Neural cell (in vitro differentiated cells): ENCODE measurements around the gene ARL6IP4. TPM values are rescaled to one million over a fixed set of nuclear protein-coding genes. Genes with fewer than 3 reads are reported as not detected.

Source experiments
- H2AFZ ChIP-seq: fragments of 200-600, 300-800 bp; sonication (generic), shearing (Covaris generic); 2 replicates; pipeline ENCODE4 v1.6.0; 2014; ENCODE audit warnings: low read depth, mild to moderate bottlenecking, antibody characterized with exemption, low read length, moderate library complexity
- H3F3A ChIP-seq: fragments of 200-600 bp; shearing (Covaris generic); 2 replicates; pipeline ENCODE4 v1.6.1; 2016; ENCODE audit warnings: mild to moderate bottlenecking, moderate library complexity, mixed read lengths, antibody characterized with exemption, low read length; ENCODE audit not compliant: insufficient read depth, poor library complexity, severe bottlenecking
- H3K27ac ChIP-seq: fragments of 200-600, 300-800 bp; sonication (generic), shearing (Covaris generic); 2 replicates; pipeline ENCODE4 v1.5.1; 2014; ENCODE audit warnings: mild to moderate bottlenecking, low read length, moderate library complexity
- H3K27me3 ChIP-seq: fragments of 300-800, 200-600 bp; sonication (generic), shearing (Covaris generic); 2 replicates; pipeline ENCODE4 v1.6.0; 2014; ENCODE audit warnings: mild to moderate bottlenecking, low read depth, low read length, moderate library complexity; ENCODE audit not compliant: insufficient read depth
- H3K36me3 ChIP-seq: fragments of 300-800, 200-600 bp; sonication (generic), shearing (Covaris generic); 2 replicates; pipeline ENCODE4 v1.5.1; 2014; ENCODE audit warnings: mild to moderate bottlenecking, antibody characterized with exemption, low read length, moderate library complexity; ENCODE audit not compliant: insufficient read depth
- H3K4me2 ChIP-seq: fragments of 300-800, 200-600 bp; sonication (generic), shearing (Covaris generic); 2 replicates; pipeline ENCODE4 v1.6.0; 2014; ENCODE audit warnings: mild to moderate bottlenecking, low read length
- H3K4me3 ChIP-seq: fragments of 300-800, 200-600 bp; sonication (generic), shearing (Covaris generic); 2 replicates; pipeline ENCODE4 v1.5.1; 2014; ENCODE audit warnings: mild to moderate bottlenecking, low read length, moderate library complexity
- H3K79me2 ChIP-seq: fragments of 200-600 bp; shearing (Covaris generic); replicated peaks from 2 replicates; pipeline ENCODE4 v1.6.0; 2014; ENCODE audit warnings: mild to moderate bottlenecking, low read length, moderate library complexity; ENCODE audit not compliant: insufficient read depth
- H3K9ac ChIP-seq: fragments of 300-800, 200-600 bp; sonication (generic), shearing (Covaris generic); 2 replicates; pipeline ENCODE4 v1.6.1; 2016; ENCODE audit warnings: mild to moderate bottlenecking, low read length, mixed read lengths
- H3K9me2 ChIP-seq: fragments of 200-600 bp; shearing (Covaris generic); 2 replicates; pipeline ENCODE4 v1.6.1; 2016; ENCODE audit warnings: mild to moderate bottlenecking, low read length, mixed read lengths; ENCODE audit not compliant: insufficient read depth
- H3K9me3 ChIP-seq: fragments of 200-600, 300-800 bp; sonication (generic), shearing (Covaris generic); 2 replicates; pipeline ENCODE4 v1.6.1; 2016; ENCODE audit warnings: mild to moderate bottlenecking, mixed run types, low read length, moderate library complexity, mixed read lengths
- H4K20me1 ChIP-seq: fragments of 200-600 bp; shearing (Covaris generic); 2 replicates; pipeline ENCODE4 v1.6.1; 2016; ENCODE audit warnings: mild to moderate bottlenecking, mixed run types; ENCODE audit not compliant: insufficient read depth
- CTCF ChIP-seq: fragments of 450-650 bp; IDR thresholded peaks from 2 replicates; pipeline ENCODE4 v1.5.1; 2014; ENCODE audit warnings: antibody characterized with exemption, mild to moderate bottlenecking, moderate library complexity; ENCODE audit not compliant: poor library complexity, severe bottlenecking
- EP300 ChIP-seq: fragments of 450-650 bp; conservative IDR thresholded peaks from 2 replicates; pipeline ENCODE4 v1.6.1; 2014; ENCODE audit warnings: antibody characterized with exemption, mild to moderate bottlenecking, moderate library complexity; ENCODE audit not compliant: poor library complexity, severe bottlenecking
- EZH2 ChIP-seq: fragments of 200-600, 300-800 bp; shearing (Covaris generic), sonication (generic); IDR thresholded peaks from 2 replicates; pipeline ENCODE4 v1.6.1; 2014; ENCODE audit warnings: antibody characterized with exemption, low read length, borderline replicate concordance, mild to moderate bottlenecking; ENCODE audit not compliant: insufficient read depth, poor library complexity, severe bottlenecking
- MXI1 ChIP-seq: fragments of 450-650 bp; conservative IDR thresholded peaks from 2 replicates; pipeline ENCODE4 v1.6.1; 2014; ENCODE audit warnings: antibody characterized with exemption, mild to moderate bottlenecking; ENCODE audit not compliant: poor library complexity, severe bottlenecking
- POLR2AphosphoS5 ChIP-seq: IDR thresholded peaks from 2 replicates; pipeline ENCODE4 v1.6.1; 2012
- RAD21 ChIP-seq: fragments of 450-650 bp; conservative IDR thresholded peaks from 2 replicates; pipeline ENCODE4 v1.6.1; 2014; ENCODE audit warnings: antibody characterized with exemption, mild to moderate bottlenecking, moderate library complexity
- SMC3 ChIP-seq: fragments of 450-650 bp; conservative IDR thresholded peaks from 2 replicates; pipeline ENCODE4 v1.6.1; 2014; ENCODE audit warnings: antibody characterized with exemption, mild to moderate bottlenecking, moderate library complexity; ENCODE audit not compliant: poor library complexity
- TAF1 ChIP-seq: IDR thresholded peaks from 2 replicates; pipeline ENCODE4 v1.6.1; 2012; ENCODE audit warnings: low read depth
- polyA plus RNA-seq: library from polyadenylated mRNA; depleted of rRNA; stranded (reverse); fragments of >200 nt; gene quantifications from 2 replicates; pipeline ENCODE4 v1.2.3, GENCODE V29; 2014
- TF ChIP-seq, protein P1 (sequence below): IDR thresholded peaks from 2 replicates; pipeline ENCODE4 v1.6.1; 2012; ENCODE audit warnings: borderline replicate concordance

The ARL6IP4 gene
- polyA plus RNA-seq, 1 donor from 2014 or later = 190 TPM

DNA sequence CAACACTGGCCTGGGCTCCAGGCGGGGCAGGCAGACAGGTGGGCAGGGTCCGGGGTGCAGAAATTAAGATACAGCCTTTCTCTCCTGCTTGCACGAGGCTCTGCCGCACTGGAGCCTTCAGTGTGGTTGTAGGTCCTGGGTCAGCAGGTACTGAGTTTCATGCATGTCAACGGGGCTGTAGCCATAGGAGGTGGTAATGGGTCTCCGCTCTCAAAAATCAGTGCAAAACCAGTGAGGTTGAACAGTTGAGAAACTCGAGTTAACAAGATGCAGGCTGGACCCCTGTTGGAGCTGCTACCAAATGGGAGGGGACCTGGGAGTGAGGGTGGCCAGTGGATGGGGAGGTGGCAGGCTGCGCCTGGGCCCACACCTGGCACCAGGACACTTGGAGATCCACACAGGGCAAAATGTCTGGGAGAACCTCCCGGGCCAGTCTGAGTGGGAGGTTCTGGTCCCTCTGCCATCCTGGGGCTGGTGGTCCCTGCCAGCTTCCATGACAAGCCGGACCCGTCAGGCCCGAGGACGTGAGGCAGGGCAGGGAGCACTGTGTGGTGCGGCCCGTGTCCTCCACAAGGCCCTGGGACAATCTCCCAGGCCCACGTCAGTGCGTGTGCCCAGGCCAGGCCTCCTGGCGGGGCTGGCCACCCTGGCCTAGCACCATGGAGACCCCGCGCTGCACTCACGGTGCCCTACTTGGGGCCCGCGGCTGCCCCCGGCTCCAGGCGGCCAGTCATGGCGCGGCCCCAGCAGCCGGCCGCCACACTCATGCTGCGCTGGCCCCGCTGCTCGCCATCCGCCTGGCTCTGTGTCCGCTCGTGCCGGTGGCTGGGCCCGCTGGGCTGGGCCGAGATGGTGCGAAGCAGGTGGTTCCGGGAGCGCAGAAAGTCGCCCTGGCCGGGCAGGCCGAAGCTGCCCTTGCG, 5.1 kb downstream of the ARL6IP4 start:
- H4K20me1 ChIP-seq = no peaks in the 10 kb centered on the region
- TF ChIP-seq RAD21 (no peak), TAF1 (no peak), EZH2 (no peak), POLR2AphosphoS5 (no peak), SMC3 (no peak), CTCF (no peak), MXI1 (no peak)
- TF ChIP-seq, protein P1, sequence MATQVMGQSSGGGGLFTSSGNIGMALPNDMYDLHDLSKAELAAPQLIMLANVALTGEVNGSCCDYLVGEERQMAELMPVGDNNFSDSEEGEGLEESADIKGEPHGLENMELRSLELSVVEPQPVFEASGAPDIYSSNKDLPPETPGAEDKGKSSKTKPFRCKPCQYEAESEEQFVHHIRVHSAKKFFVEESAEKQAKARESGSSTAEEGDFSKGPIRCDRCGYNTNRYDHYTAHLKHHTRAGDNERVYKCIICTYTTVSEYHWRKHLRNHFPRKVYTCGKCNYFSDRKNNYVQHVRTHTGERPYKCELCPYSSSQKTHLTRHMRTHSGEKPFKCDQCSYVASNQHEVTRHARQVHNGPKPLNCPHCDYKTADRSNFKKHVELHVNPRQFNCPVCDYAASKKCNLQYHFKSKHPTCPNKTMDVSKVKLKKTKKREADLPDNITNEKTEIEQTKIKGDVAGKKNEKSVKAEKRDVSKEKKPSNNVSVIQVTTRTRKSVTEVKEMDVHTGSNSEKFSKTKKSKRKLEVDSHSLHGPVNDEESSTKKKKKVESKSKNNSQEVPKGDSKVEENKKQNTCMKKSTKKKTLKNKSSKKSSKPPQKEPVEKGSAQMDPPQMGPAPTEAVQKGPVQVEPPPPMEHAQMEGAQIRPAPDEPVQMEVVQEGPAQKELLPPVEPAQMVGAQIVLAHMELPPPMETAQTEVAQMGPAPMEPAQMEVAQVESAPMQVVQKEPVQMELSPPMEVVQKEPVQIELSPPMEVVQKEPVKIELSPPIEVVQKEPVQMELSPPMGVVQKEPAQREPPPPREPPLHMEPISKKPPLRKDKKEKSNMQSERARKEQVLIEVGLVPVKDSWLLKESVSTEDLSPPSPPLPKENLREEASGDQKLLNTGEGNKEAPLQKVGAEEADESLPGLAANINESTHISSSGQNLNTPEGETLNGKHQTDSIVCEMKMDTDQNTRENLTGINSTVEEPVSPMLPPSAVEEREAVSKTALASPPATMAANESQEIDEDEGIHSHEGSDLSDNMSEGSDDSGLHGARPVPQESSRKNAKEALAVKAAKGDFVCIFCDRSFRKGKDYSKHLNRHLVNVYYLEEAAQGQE = no peak
- no peak overlapping the region for H2AFZ ChIP-seq
- H3K9me3 ChIP-seq = no peaks in the 10 kb centered on the region
- no peak overlapping the region for H3K27ac ChIP-seq
- no peak overlapping the region for H3K4me3 ChIP-seq
- H3K27me3 ChIP-seq = no peaks in the 10 kb centered on the region
- no peaks in the 10 kb centered on the region for H3F3A ChIP-seq
- H3K9ac ChIP-seq = no peak overlapping the region
- H3K9me2 ChIP-seq = no peaks in the 10 kb centered on the region
- H3K79me2 ChIP-seq = no peaks in the 10 kb centered on the region
- no peak overlapping the region for H3K4me2 ChIP-seq
- no peaks in the 10 kb centered on the region for H3K36me3 ChIP-seq

DNA sequence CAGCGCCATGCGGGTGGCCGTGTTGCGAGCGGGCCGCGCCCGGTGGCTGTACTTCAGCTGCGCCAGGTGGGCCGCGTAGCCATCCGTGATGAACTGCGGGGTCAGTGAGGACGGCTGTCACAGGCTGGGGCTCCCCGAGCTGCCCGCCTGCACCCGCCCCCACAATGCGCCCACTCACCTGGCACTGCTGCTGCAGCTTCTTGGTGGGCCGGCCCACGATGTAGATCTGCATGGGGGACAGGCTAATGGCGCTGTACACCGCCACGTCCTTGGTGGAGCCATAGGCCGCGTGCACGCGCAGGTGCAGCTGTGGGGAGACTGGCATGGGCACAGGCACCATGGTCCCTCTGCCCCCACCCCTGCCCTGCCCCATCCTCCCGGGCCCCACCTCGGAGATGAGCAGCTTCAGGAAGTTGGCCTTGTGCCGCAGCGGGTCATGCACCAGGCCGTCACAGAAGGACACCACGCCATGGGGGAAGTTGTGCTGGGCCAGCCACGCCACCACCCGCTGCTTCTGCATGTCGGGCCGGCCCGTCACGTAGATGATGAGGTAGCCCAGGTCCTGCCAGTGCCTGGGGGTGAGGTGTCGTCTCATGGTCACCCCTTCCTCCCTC, 5.9 kb downstream of the ARL6IP4 start:
- no peaks in the 10 kb centered on the region for H4K20me1 ChIP-seq
- no peak overlapping the region for H3K9ac ChIP-seq
- H3K9me2 ChIP-seq = no peaks in the 10 kb centered on the region
- H3F3A ChIP-seq = no peaks in the 10 kb centered on the region
- TF ChIP-seq MXI1 = no peak
- TF ChIP-seq, protein P1 = no peak
- TF ChIP-seq TAF1 = no peak
- TF ChIP-seq EP300 = no peak
- TF ChIP-seq POLR2AphosphoS5 = no peak
- no peak for TF ChIP-seq EZH2
- TF ChIP-seq SMC3 = no peak
- no peak for TF ChIP-seq RAD21
- no peak for TF ChIP-seq CTCF
- H2AFZ ChIP-seq = no peak overlapping the region
- H3K79me2 ChIP-seq = no peaks in the 10 kb centered on the region
- H3K9me3 ChIP-seq = no peaks in the 10 kb centered on the region
- no peak overlapping the region for H3K4me3 ChIP-seq
- H3K4me2 ChIP-seq = no peak overlapping the region
- no peaks in the 10 kb centered on the region for H3K36me3 ChIP-seq
- H3K27ac ChIP-seq = no peak overlapping the region
- no peaks in the 10 kb centered on the region for H3K27me3 ChIP-seq
